Measurements from ENCODE around the gene MSI2. TPM values are rescaled to one million over a fixed set of nuclear protein-coding genes. Genes with fewer than 3 reads are reported as not detected.

MSI2 gene
- total and polyA plus RNA-seq, 12 donors: 32.6 to 411 (median 148) TPM

- no peaks in the 10 kb centered on the region for H3K9me3 ChIP-seq (replicated peaks in 1 of 3)
- no peak for DNase-seq
- intact Hi-C loops (cut with DNase I): loop anchor here in 1 of 2 donors (10.0 kb wide), 1 partner anchor 103 kb away; no protein-coding TSS in a partner anchor
- 0 to 22% (median 17%) methylated on average over 1 to 2 of the region's 2 CpGs for WGBS, 4 donors
- no peak overlapping the region for H3K4me3 ChIP-seq
- peak overlapping the region in 3 of 5 donors; percentile 4 to 38 (median 27) for H3K27ac ChIP-seq
- TF ChIP-seq CTCF (IDR thresholded peaks at IDR 0.05): no peak
- no peak for TF ChIP-seq POLR2A (IDR thresholded peaks at IDR 0.05)
- no peaks in the 10 kb centered on the region for H3K36me3 ChIP-seq (replicated peaks in 1 of 2)
- peaks cover 19 to 61% of the 10 kb centered on the region in 2 donors for H3K4me1 ChIP-seq (replicated peaks in 1 of 2)
- no peaks in the 10 kb centered on the region for H3K27me3 ChIP-seq
Measured at GRCh38 chr17:57312242-57312641, 55.9 kb downstream of the MSI2 start.

GRCh38 chr17:57313097-57313835, 56.9 kb downstream of the MSI2 start:
- peaks cover 19 to 55% of the 10 kb centered on the region in 2 donors for H3K4me1 ChIP-seq (replicated peaks in 1 of 2)
- no peak overlapping the region for H3K4me3 ChIP-seq
- no peak for DNase-seq
- no peaks in the 10 kb centered on the region for H3K9me3 ChIP-seq (replicated peaks in 1 of 3)
- H3K36me3 ChIP-seq (replicated peaks in 1 of 2): no peaks in the 10 kb centered on the region
- whole genome bisulfite sequencing, 4 donors: 80 to 88% (median 82%) methylated on average over 10 to 12 of the region's 12 CpGs
- intact Hi-C loops (cut with DNase I): loop anchor here in 1 of 2 donors (10.0 kb wide), 1 partner anchor 102 kb away; no protein-coding TSS in a partner anchor
- no peak for TF ChIP-seq POLR2A (IDR thresholded peaks at IDR 0.05)
- no peak for TF ChIP-seq CTCF (IDR thresholded peaks at IDR 0.05)
- no peaks in the 10 kb centered on the region for H3K27me3 ChIP-seq
- H3K27ac ChIP-seq: peak overlapping the region in 2 of 5 donors; percentile 1 to 27

- intact Hi-C loops (cut with DNase I): loop anchor here in 1 of 2 donors (10.0 kb wide), 1 partner anchor 99 kb away; no protein-coding TSS in a partner anchor
- no peaks in the 10 kb centered on the region for H3K36me3 ChIP-seq (replicated peaks in 1 of 2)
- peaks cover 13 to 39% of the 10 kb centered on the region in 2 donors for H3K4me1 ChIP-seq (replicated peaks in 1 of 2)
- no peaks in the 10 kb centered on the region for H3K9me3 ChIP-seq (replicated peaks in 1 of 3)
- no peak for TF ChIP-seq CTCF (IDR thresholded peaks at IDR 0.05)
- TF ChIP-seq POLR2A (IDR thresholded peaks at IDR 0.05): no peak
- no peaks in the 10 kb centered on the region for H3K27me3 ChIP-seq
- peak overlapping the region in 1 of 5 donors; percentile 67 for H3K27ac ChIP-seq
- no peak for DNase-seq
- H3K4me3 ChIP-seq: no peak overlapping the region
- WGBS, 4 donors: 90 to 94% (median 91%) methylated on average over 16 of the region's 16 CpGs
Measured at GRCh38 chr17:57315061-57316015, 59.0 kb downstream of the MSI2 start.

GRCh38 chr17:57316361-57316760, 60.0 kb downstream of the MSI2 start:
- TF ChIP-seq CTCF (IDR thresholded peaks at IDR 0.05): no peak
- TF ChIP-seq POLR2A (IDR thresholded peaks at IDR 0.05): no peak
- DNase-seq: no peak
- Histone ChIP-seq H3K4me3 (no peak overlapping the region), H3K27me3 (no peaks in the 10 kb centered on the region), H3K9me3 (replicated peaks in 1 of 3) (no peaks in the 10 kb centered on the region), H3K4me1 (replicated peaks in 1 of 2) (peaks cover 11 to 37% of the 10 kb centered on the region in 2 donors), H3K36me3 (replicated peaks in 1 of 2) (no peaks in the 10 kb centered on the region), H3K27ac (peak overlapping the region in 1 of 5 donors; percentile 67)
- WGBS, 4 donors: 88 to 93% (median 91%) methylated on average over 5 of the region's 5 CpGs
- intact Hi-C loops (cut with DNase I): loop anchor here in 1 of 2 donors (10.0 kb wide), 1 partner anchor 98 kb away; no protein-coding TSS in a partner anchor

Data from adrenal gland (tissue), 12 donors.